Epithelial cell of proximal tubule (primary cell): ENCODE results near the gene TMEM87B. TPM values are rescaled to one million over a fixed set of nuclear protein-coding genes. Genes with fewer than 3 reads are reported as not detected.
"Not testable (repeated sequence)": the region's sequence is repeated elsewhere in the genome, so short reads cannot be mapped to it uniquely, and the experiment has no call there.

Experiments
- DNase-seq: peaks from one replicate; pipeline ENCODE4 v3.0.0-alpha.2; 2011; ENCODE audit warnings: low read depth
- H3K4me3 ChIP-seq: 2 replicates; pipeline ENCODE4 v1.5.1; 2011; ENCODE audit warnings: low read depth, mild to moderate bottlenecking, low read length
- total RNA-seq: library from RNA; depleted of rRNA; stranded (reverse); fragments of >200 nt; gene quantifications from 2 replicates; pipeline ENCODE4 v1.2.3, GENCODE V29; 2015
- TF ChIP-seq, protein P1 (sequence below): conservative IDR thresholded peaks from 2 replicates; pipeline ENCODE4 v1.5.1; 2012; ENCODE audit warnings: low read depth, mild to moderate bottlenecking, low read length

The TMEM87B gene
- total RNA-seq, 1 donor from 2014 or later, result 20.8 TPM

DNA sequence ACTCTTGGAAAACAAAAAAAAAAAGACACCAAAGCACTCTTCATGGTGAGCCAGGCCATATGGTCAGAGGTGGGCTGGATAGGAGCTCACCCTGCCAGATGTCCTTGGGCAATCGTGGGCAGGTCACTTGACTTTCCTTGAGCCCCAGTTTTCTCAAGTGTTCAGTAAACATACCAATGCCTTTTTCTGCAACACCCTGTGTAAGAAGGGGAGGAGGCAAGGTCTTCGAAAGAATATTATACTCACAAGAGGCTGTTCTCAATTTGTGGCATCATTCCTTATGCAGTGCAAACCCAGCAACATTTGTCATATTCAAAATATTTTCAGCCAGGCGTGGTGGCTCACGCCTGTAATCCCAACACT is 22.9 kb upstream of the TMEM87B start:
- DNase-seq, result no peak
- TF ChIP-seq, protein P1, sequence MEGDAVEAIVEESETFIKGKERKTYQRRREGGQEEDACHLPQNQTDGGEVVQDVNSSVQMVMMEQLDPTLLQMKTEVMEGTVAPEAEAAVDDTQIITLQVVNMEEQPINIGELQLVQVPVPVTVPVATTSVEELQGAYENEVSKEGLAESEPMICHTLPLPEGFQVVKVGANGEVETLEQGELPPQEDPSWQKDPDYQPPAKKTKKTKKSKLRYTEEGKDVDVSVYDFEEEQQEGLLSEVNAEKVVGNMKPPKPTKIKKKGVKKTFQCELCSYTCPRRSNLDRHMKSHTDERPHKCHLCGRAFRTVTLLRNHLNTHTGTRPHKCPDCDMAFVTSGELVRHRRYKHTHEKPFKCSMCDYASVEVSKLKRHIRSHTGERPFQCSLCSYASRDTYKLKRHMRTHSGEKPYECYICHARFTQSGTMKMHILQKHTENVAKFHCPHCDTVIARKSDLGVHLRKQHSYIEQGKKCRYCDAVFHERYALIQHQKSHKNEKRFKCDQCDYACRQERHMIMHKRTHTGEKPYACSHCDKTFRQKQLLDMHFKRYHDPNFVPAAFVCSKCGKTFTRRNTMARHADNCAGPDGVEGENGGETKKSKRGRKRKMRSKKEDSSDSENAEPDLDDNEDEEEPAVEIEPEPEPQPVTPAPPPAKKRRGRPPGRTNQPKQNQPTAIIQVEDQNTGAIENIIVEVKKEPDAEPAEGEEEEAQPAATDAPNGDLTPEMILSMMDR, result no peak
- no peak overlapping the region for H3K4me3 ChIP-seq

DNA sequence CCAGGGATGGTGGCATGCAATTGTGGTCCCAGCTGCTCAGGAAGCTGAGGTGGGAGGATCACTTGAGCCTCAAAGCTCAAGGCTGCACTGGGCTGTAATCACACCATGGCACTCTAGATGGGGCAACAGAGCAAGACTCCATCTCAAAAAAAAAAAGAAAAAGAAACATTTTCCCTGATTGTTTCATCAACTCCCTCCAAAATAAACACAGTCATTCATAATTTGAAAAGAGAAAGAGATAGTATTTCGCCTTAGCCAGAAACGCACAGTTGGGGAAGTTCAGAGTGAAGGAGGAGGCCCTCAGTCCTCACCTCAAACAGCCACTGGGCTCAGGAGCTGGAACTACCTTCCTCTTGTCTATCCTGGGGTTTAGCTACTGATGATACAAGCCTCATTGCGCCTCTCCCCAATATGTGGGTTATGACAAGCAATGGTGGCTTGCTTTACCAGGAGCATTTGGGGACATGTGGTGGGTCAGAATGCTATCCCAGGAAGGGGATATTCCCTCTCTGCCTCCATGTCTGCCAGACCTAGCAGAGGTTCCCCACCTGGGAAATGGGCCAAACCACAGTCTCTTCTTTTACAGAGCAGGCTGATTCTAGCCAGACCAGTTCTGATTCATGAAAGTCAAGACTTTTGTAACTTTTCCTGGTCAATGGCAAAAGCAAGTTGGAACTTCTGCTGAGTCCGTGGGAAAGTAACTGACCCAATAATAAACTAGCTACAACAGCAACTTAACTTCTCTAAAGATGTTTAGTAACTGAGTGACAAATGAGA is 22.2 kb upstream of the TMEM87B start:
- TF ChIP-seq, protein P1, result peak; percentile 20
- no peak overlapping the region for H3K4me3 ChIP-seq
- no peak for DNase-seq

DNA sequence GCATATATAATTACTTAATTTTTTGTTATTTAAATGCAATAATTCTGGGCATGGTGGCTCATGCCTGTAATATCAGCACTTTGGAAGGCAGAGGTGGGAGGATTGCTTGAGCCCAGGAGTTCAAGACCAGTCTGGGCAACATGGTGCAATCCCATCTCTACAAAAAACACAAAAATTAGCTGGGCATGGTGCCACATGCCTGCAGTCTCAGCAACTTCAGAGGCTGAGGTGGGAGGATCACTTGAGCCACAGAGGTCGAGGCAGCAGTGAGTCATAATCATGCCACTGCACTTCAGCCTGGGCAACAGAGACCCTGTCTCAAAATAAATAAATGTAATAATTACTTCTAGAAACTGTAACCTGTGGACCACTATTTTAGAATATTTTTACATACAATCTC is 21.5 kb upstream of the TMEM87B start:
- H3K4me3 ChIP-seq, result no peak overlapping the region

DNA sequence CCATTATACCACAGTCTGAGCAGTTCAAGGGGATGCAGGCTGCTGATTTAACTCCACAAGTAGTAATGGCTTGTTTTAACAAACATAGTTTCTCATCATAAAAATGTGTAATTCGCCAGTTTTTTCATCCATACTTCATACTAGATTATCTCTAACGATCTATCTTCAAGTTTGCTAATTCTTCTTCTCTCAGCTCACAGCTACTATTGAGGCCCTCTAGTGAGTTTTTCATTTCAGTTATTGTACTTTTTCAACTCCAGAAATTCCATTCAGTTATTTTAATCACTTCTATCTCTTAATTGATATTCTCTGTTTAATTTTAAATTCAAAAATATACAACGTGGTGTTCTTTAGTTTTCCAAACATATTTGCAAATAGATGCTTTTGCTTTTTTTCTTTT is 20.1 kb upstream of the TMEM87B start:
- H3K4me3 ChIP-seq, result no peak overlapping the region
- TF ChIP-seq, protein P1, result no peak
- no peak for DNase-seq

More for the DNA sequence above, 21.5 kb upstream of the TMEM87B start:
- TF ChIP-seq, protein P1, result no peak
- DNase-seq, result no peak

DNA sequence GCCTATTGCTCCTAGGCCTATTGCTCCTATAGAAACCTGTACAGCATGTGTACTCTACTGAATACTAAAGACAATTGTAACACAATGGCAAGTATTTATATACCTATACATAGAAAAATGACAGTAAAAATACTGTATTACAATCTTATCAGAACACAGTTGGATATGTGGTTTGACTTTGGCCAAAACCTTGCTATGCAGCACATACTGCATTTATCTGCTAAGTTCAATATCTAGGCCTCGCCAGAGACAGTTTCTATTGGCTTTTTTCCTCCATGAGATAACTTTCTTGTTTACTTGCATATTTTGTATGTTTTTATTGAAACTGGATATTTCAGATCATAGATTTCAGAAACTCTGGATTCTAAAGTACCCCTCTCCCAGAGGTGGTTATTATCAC is 19.3 kb upstream of the TMEM87B start:
- H3K4me3 ChIP-seq, result no peak overlapping the region
- DNase-seq, result no peak
- TF ChIP-seq, protein P1, result no peak

DNA sequence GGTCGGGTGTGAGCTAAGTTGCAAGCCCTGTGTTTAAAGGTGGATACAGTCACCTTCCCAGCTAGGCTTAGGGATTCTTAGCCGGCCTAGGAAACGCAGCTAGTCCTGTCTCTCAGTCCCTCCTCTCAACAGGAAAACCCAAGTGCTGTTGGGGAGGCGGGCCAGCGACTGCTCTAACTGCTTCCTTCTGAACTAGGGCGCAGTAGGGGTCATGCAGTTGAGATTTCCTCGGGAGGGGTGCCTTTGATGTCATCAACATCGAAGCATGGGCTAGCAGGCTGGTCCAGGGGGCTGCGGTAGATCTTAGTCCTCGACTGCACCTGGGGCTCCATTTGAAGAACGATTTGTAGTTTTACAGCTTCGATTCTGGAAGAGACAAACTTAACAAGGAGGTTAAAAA is 15.5 kb upstream of the TMEM87B start:
- not testable (repeated sequence) for DNase-seq

DNA sequence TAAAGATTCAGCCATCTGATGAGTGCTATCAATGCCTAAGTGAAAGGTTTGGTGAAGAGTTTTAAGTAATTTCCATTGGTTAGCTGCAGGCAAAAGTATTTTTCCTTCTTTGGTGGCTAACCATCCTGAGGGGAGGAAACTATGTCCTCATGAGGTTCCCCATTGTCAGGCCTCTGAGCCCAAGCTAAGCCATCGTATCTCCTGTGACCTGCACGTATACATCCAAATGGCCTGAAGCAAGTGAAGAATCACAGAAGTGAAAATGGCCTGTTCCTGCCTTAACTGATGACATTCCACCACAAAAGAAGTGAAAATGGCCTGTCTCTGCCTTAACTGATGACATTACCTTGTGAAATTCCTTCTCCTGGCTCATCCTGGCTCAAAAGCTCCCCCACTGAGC is 15.0 kb upstream of the TMEM87B start:
- not testable (repeated sequence) for DNase-seq, H3K4me3 ChIP-seq

More for the DNA sequence above, 15.5 kb upstream of the TMEM87B start:
- not testable (repeated sequence) for H3K4me3 ChIP-seq

DNA sequence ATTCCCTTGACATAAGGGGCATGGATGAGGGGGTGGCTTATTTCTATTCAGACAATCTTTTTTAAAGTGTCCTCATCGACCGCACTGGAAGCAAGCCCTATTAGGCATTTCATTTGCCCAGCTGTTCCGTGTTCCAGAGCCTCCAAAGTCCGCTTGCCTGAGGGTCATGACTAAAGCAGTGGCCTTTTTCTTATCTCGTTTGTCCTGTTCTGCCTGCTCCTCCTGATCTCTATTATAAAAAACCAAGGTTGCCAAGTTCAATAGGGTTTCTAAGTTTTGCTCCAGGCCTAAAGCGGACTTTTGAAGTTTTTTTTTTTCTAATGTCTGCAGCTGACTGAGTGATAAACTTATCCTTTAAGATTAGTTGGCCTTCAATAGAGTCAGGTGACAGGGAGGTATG is 13.6 kb upstream of the TMEM87B start:
- DNase-seq, H3K4me3 ChIP-seq: not testable (repeated sequence)
